K562 (cell line): Measurements from ENCODE around the gene NF1. TPM values are rescaled to one million over a fixed set of nuclear protein-coding genes. Genes with fewer than 3 reads are reported as not detected.

ENCODE experiments used
- ATAC-seq: fragments of 200-7000 bp; cut with Tn5 transposase; 3 replicates; pipeline ENCODE4 v1.9.1; 2020; ENCODE audit warnings: moderate library complexity
- BruUV-seq: library from RNA; stranded (reverse); fragments of 400-500 nt; replicated peaks from 2 replicates; lab custom pipeline; 2021; lab: Mats Ljungman, UMichigan
- CTCF ChIA-PET: fragments of 300-600 bp; formaldehyde crosslinking; extraction: SDS; loops from one replicate; lab custom pipeline; 2021; ENCODE audit warnings: low intra/inter-chr PET ratio; lab: Yijun Ruan, JAX
- POLR2A ChIA-PET: fragments of 300-600, 350-650 bp; sonication (Branson Sonifier 250); formaldehyde crosslinking; extraction: SDS; loops from one replicate; lab custom pipeline; 2021; ENCODE audit warnings: antibody characterized with exemption, inconsistent platforms; lab: Yijun Ruan, JAX
- DNase-seq, 4 experiments: peaks; one replicate each; pipeline versions ENCODE4 v3.0.0 to v3.0.0-alpha.2; 2011 to 2018; ENCODE audit warnings: low spot score in 3 of 4, mixed read lengths in 3 of 4; ENCODE audit errors: extremely low read depth in 1 of 4
- FAIRE-seq: peaks from 2 replicates; lab custom pipeline; 2011; peaks lifted over from hg19 to GRCh38; lab: Jason Lieb, UNC
- H2AFZ ChIP-seq: 2 replicates; pipeline ENCODE4 v1.6.0; 2011; ENCODE audit warnings: low read depth, low read length, control low read depth, inconsistent platforms
- H3K27ac ChIP-seq: fragments of 200-600 bp; 3 replicates; pipeline ENCODE4 v1.8.0; 2011; ENCODE audit warnings: low read depth, mild to moderate bottlenecking, control low read depth, inconsistent platforms, low read length, moderate library complexity, mixed read lengths; ENCODE audit errors: extremely low read depth
- H3K27me3 ChIP-seq, 2 experiments: fragments of 300-600 bp in 1 of 2; 2 replicates in 1 of 2; 3 replicates in 1 of 2; pipeline versions ENCODE4 v1.6.0 to v1.8.0; 2011; ENCODE audit warnings: inconsistent platforms in 2 of 2, low read length in 2 of 2, mild to moderate bottlenecking in 1 of 2, mixed read lengths in 1 of 2, moderate library complexity in 1 of 2; ENCODE audit not compliant: control insufficient read depth in 2 of 2, insufficient read depth in 2 of 2
- H3K36me3 ChIP-seq: fragments of 300-600 bp; 3 replicates; pipeline ENCODE4 v1.8.0; 2011; ENCODE audit warnings: mild to moderate bottlenecking, low read length, inconsistent platforms; ENCODE audit not compliant: control insufficient read depth, insufficient read depth
- H3K4me1 ChIP-seq, 2 experiments: fragments of 200-600 bp in 1 of 2; replicated peaks in 1 of 2; 2 replicates in 1 of 2; 3 replicates in 1 of 2; pipeline versions ENCODE4 v1.5.1 to v1.8.0; 2011; ENCODE audit warnings: inconsistent platforms in 2 of 2, low read length in 2 of 2, mild to moderate bottlenecking in 1 of 2, mixed read lengths in 1 of 2, moderate library complexity in 1 of 2; ENCODE audit not compliant: control insufficient read depth in 2 of 2, insufficient read depth in 2 of 2
- H3K4me2 ChIP-seq: 2 replicates; pipeline ENCODE4 v1.6.1; 2011; ENCODE audit warnings: low read length, control low read depth, inconsistent platforms, mixed read lengths; ENCODE audit not compliant: insufficient read depth
- H3K4me3 ChIP-seq: fragments of 200-600 bp; sonication (generic), shearing (Covaris generic); 2 replicates; pipeline ENCODE4 v1.5.1; 2016; ENCODE audit warnings: control low read depth, inconsistent platforms
- H3K79me2 ChIP-seq: fragments of 200-600 bp; 3 replicates; pipeline ENCODE4 v1.8.0; 2011; ENCODE audit warnings: low read length, inconsistent platforms; ENCODE audit not compliant: control insufficient read depth, insufficient read depth
- H3K9ac ChIP-seq, 2 experiments: 2 replicates each; pipeline versions ENCODE4 v1.6.0 to v1.6.1; 2011; ENCODE audit warnings: low read depth in 2 of 2, low read length in 2 of 2, control low read depth in 1 of 2, inconsistent platforms in 1 of 2, mild to moderate bottlenecking in 1 of 2, mixed read lengths in 1 of 2; ENCODE audit not compliant: insufficient read depth in 1 of 2
- H3K9me1 ChIP-seq: one replicate; pipeline ENCODE4 v1.6.0; 2011; ENCODE audit warnings: inconsistent platforms, mild to moderate bottlenecking, low read length, moderate library complexity; ENCODE audit not compliant: control insufficient read depth, insufficient read depth
- H3K9me3 ChIP-seq: replicated peaks from 2 replicates; pipeline ENCODE4 v1.5.1; 2011; ENCODE audit warnings: low read depth, low read length, inconsistent platforms; ENCODE audit not compliant: control insufficient read depth, insufficient read depth
- H4K20me1 ChIP-seq: replicated peaks from 2 replicates; pipeline ENCODE4 v1.6.1; 2011; ENCODE audit warnings: low read length, inconsistent platforms, mixed read lengths; ENCODE audit not compliant: control insufficient read depth, insufficient read depth
- BDP1 ChIP-seq: IDR thresholded peaks from 3 replicates; pipeline ENCODE4 v1.6.1; 2011; ENCODE audit not compliant: insufficient read length, insufficient read depth
- E2F6 ChIP-seq, 2 experiments: IDR thresholded peaks; 2 replicates each; pipeline ENCODE4 v1.6.1; 2011; ENCODE audit warnings: borderline replicate concordance in 1 of 2, control low read depth in 1 of 2, low read depth in 1 of 2, low read length in 1 of 2, mild to moderate bottlenecking in 1 of 2, mixed read lengths in 1 of 2, moderate library complexity in 1 of 2; ENCODE audit not compliant: insufficient read depth in 1 of 2, insufficient read length in 1 of 2, poor library complexity in 1 of 2, severe bottlenecking in 1 of 2; ENCODE audit errors: extremely low read depth in 1 of 2
- ETS2 ChIP-seq: IDR thresholded peaks from 2 replicates; pipeline ENCODE4 v1.6.1; 2016; ENCODE audit warnings: borderline replicate concordance, missing genetic modification characterization, mild to moderate bottlenecking, moderate library complexity, missing compliant biosample characterization; ENCODE audit not compliant: poor library complexity, severe bottlenecking
- HNRNPH1 ChIP-seq: fragments of 200-400 bp; formaldehyde crosslinking; optimal IDR thresholded peaks from 2 replicates; pipeline ENCODE3; 2017; ENCODE audit warnings: low read depth, mild to moderate bottlenecking, low read length, moderate library complexity
- HNRNPL ChIP-seq: fragments of 200-400 bp; formaldehyde crosslinking; IDR thresholded peaks from 2 replicates; pipeline ENCODE4 v1.6.1; 2017; ENCODE audit warnings: low read depth, mild to moderate bottlenecking, low read length
- KAT8 ChIP-seq: fragments of 450-650 bp; IDR thresholded peaks from 2 replicates; pipeline ENCODE4 v1.6.1; 2016; ENCODE audit warnings: low read depth, mild to moderate bottlenecking
- POLR2G ChIP-seq: fragments of 200-400 bp; formaldehyde crosslinking; IDR thresholded peaks from 2 replicates; pipeline ENCODE4 v1.6.1; 2017; ENCODE audit warnings: low read depth, mild to moderate bottlenecking, antibody characterized with exemption, low read length, moderate library complexity
- PRPF4 ChIP-seq: fragments of 200-400 bp; formaldehyde crosslinking; IDR thresholded peaks from one replicate; pipeline ENCODE4 v1.6.1; 2017; ENCODE audit warnings: low read length, low read depth, mild to moderate bottlenecking; ENCODE audit not compliant: insufficient read depth, poor library complexity, severe bottlenecking
- RBM14 ChIP-seq: fragments of 200-400 bp; formaldehyde crosslinking; IDR thresholded peaks from 2 replicates; pipeline ENCODE4 v1.6.1; 2018; ENCODE audit warnings: low read depth, mild to moderate bottlenecking, low read length, moderate library complexity, borderline replicate concordance; ENCODE audit not compliant: insufficient read depth
- WGBS: fragments of 100-300 bp; shearing (Covaris generic); methylation state at CpG from one replicate; pipeline ENCODE4 v1.1.6; 2016; ENCODE audit warnings: low coverage, mixed read lengths; ENCODE audit not compliant: insufficient coverage; ENCODE audit errors: missing lambda C conversion rate; 5-methylcytosine and 5-hydroxymethylcytosine counted together
- in situ Hi-C: fragments of 300-500 bp; cut with MboI; formaldehyde crosslinking; loops from 4 replicates; pipeline ENCODE4 v1.15.0; 2018; ENCODE audit warnings: inconsistent platforms, mixed read lengths
- intact Hi-C: fragments of 100-400 bp; cut with micrococcal nuclease; formaldehyde crosslinking; loops from 2 replicates; pipeline ENCODE4 v1.14.2; 2022
- polyA plus RNA-seq, 8 experiments: library from polyadenylated mRNA; depleted of rRNA in 4 of 8; stranded (reverse) in 5 of 8; unstranded in 3 of 8; fragments of >200 nt; fragmentation: Nextera tagmentation in 2 of 8; fragmentation: Illumina TruSeq in 1 of 8; extraction: Ambion mirVana in 2 of 8; extraction: Trizol in 1 of 8; gene quantifications; 2 replicates each; pipeline versions ENCODE4 v1.2.1 to v1.2.3, GENCODE V29; 2011 to 2014; ENCODE audit warnings: inconsistent platforms in 1 of 8, missing spikeins in 1 of 8
- total RNA-seq, 7 experiments: library from RNA; depleted of rRNA in 6 of 7; stranded (reverse); fragments of >200 nt in 6 of 7; fragmentation: Illumina TruSeq in 2 of 7; extraction: Trizol in 2 of 7; gene quantifications; 2 replicates each; pipeline versions ENCODE4 v1.2.1 to v1.2.3, GENCODE V29; 2011 to 2021; ENCODE audit warnings: low replicate concordance in 1 of 7
- TF ChIP-seq, protein P1 (sequence below): fragments of 450-650 bp; IDR thresholded peaks from 2 replicates; pipeline ENCODE4 v1.6.1; 2016; ENCODE audit warnings: low read depth
- TF ChIP-seq, protein P2 (sequence below): sonication (generic); formaldehyde crosslinking; IDR thresholded peaks from 2 replicates; pipeline ENCODE4 v1.8.1; 2022; ENCODE audit warnings: missing genetic modification reagents

NF1 gene
- total and polyA plus RNA-seq, 9 of the 15 experiments (the other 6 are each of a cell fraction or from before 2014, with no cell fraction given) = 3.4 to 41.9 (median 24.3) TPM

DNA sequence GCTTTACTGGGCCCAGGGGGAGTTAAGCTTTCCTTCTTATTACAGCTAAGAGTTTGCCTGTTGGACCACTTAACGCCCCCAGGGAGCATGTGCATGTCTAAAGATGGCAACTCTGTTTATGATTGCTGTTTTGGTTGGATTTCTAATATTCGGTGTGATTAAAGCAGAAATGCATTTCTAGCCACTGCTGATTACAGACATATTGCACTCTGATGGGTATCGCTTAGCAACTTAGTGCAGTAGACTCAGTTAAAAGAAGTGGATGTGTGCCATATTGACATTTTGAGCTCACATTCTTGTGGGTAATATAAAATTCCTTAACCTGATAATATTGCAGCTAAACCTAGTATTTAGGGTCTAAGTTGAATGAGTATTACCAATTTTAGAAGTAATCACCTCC is 4.2 kb downstream of the NF1 start:
- in situ Hi-C loops = no loop called here
- no peaks in the 10 kb centered on the region for H3K9me3 ChIP-seq
- WGBS = 91% methylated on average over 3 of the region's 3 CpGs
- ATAC-seq (no peak), DNase-seq (no peak), FAIRE-seq (no peak)
- H3K27ac ChIP-seq = no peak overlapping the region
- no peak overlapping the region for H2AFZ ChIP-seq
- H3K79me2 ChIP-seq = peaks cover 81% of the 10 kb centered on the region
- ChIA-PET POLR2A (interaction anchor here (0.6 to 2.2 kb wide), 4 partner anchors 9 to 286 kb away, joined by 3 to 9 read pairs (median 4); no protein-coding TSS in a partner anchor), CTCF (no interaction called here)
- intact Hi-C loops = no loop called here
- no peaks in the 10 kb centered on the region for H4K20me1 ChIP-seq
- H3K4me3 ChIP-seq = no peak overlapping the region
- H3K9me1 ChIP-seq = no peaks in the 10 kb centered on the region
- H3K27me3 ChIP-seq = no peaks in the 10 kb centered on the region
- BruUV-seq = no TSS peak
- H3K9ac ChIP-seq = no peak overlapping the region
- H3K4me1 ChIP-seq = peaks cover 3 to 6% of the 10 kb centered on the region in 2 experiments; a peak in 2 of 5 replicates
- H3K36me3 ChIP-seq = no peaks in the 10 kb centered on the region; the same call in 1 of the 3 replicates
- H3K4me2 ChIP-seq = no peak overlapping the region
- TF ChIP-seq POLR2G = no peak
- TF ChIP-seq E2F6 (IDR thresholded peaks at IDR 0.05; ENCODE audit: borderline replicate concordance in 1 of 2, extremely low read depth in 1 of 2, insufficient read depth in 1 of 2, insufficient read length in 1 of 2, low read depth in 1 of 2, low read length in 1 of 2, poor library complexity in 1 of 2, severe bottlenecking in 1 of 2) = no peak
- TF ChIP-seq HNRNPH1 = no peak
- no peak for TF ChIP-seq BDP1
- no peak for TF ChIP-seq KAT8
- TF ChIP-seq HNRNPL = no peak
- TF ChIP-seq, protein P1, sequence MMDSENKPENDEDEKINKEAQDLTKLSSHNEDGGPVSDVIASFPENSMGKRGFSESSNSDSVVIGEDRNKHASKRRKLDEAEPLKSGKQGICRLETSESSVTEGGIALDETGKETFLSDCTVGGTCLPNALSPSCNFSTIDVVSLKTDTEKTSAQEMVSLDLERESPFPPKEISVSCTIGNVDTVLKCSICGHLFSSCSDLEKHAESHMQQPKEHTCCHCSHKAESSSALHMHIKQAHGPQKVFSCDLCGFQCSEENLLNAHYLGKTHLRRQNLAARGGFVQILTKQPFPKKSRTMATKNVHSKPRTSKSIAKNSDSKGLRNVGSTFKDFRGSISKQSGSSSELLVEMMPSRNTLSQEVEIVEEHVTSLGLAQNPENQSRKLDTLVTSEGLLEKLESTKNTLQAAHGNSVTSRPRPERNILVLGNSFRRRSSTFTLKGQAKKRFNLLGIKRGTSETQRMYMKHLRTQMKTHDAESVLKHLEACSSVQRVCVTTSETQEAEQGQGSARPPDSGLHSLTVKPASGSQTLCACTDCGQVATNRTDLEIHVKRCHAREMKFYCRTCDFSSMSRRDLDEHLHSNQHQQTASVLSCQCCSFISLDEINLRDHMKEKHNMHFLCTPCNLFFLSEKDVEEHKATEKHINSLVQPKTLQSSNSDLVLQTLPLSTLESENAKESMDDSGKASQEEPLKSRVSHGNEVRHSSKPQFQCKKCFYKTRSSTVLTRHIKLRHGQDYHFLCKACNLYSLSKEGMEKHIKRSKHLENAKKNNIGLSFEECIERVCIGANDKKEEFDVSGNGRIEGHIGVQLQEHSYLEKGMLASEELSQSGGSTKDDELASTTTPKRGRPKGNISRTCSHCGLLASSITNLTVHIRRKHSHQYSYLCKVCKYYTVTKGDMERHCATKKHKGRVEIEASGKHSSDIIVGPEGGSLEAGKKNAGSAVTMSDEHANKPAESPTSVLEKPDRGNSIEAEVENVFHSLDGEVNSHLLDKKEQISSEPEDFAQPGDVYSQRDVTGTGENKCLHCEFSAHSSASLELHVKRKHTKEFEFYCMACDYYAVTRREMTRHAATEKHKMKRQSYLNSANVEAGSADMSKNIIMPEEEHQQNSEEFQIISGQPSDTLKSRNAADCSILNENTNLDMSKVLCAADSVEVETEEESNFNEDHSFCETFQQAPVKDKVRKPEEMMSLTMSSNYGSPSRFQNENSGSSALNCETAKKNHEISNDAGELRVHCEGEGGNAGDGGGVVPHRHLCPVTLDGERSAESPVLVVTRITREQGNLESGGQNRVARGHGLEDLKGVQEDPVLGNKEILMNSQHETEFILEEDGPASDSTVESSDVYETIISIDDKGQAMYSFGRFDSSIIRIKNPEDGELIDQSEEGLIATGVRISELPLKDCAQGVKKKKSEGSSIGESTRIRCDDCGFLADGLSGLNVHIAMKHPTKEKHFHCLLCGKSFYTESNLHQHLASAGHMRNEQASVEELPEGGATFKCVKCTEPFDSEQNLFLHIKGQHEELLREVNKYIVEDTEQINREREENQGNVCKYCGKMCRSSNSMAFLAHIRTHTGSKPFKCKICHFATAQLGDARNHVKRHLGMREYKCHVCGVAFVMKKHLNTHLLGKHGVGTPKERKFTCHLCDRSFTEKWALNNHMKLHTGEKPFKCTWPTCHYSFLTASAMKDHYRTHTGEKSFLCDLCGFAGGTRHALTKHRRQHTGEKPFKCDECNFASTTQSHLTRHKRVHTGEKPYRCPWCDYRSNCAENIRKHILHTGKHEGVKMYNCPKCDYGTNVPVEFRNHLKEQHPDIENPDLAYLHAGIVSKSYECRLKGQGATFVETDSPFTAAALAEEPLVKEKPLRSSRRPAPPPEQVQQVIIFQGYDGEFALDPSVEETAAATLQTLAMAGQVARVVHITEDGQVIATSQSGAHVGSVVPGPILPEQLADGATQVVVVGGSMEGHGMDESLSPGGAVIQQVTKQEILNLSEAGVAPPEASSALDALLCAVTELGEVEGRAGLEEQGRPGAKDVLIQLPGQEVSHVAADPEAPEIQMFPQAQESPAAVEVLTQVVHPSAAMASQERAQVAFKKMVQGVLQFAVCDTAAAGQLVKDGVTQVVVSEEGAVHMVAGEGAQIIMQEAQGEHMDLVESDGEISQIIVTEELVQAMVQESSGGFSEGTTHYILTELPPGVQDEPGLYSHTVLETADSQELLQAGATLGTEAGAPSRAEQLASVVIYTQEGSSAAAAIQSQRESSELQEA = no peak
- no peak for TF ChIP-seq RBM14
- TF ChIP-seq ETS2 = no peak
- TF ChIP-seq, protein P2, sequence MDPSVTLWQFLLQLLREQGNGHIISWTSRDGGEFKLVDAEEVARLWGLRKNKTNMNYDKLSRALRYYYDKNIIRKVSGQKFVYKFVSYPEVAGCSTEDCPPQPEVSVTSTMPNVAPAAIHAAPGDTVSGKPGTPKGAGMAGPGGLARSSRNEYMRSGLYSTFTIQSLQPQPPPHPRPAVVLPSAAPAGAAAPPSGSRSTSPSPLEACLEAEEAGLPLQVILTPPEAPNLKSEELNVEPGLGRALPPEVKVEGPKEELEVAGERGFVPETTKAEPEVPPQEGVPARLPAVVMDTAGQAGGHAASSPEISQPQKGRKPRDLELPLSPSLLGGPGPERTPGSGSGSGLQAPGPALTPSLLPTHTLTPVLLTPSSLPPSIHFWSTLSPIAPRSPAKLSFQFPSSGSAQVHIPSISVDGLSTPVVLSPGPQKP (CRISPR knock-in tag) = no peak
- no peak for TF ChIP-seq PRPF4
